Measurements from ENCODE around the gene TBX1.

Gene TBX1

GRCh38 chr22:19737846-19738663 is 22.5 kb upstream of the TBX1 start:
- Histone ChIP-seq H3K4me1 (ENCODE audit: control insufficient read depth in 1 of 2, insufficient read depth in 1 of 2, low read depth in 1 of 2, low read length in 1 of 2) (no peaks in the 10 kb centered on the region), H3K4me3 (ENCODE audit: low read depth in 1 of 2, low read length in 1 of 2) (no peak overlapping the region), H3K27ac (no peak overlapping the region), H3K36me3 (no peaks in the 10 kb centered on the region), H3K9me3 (no peaks in the 10 kb centered on the region), H3K27me3 (peaks cover 15% of the 10 kb centered on the region)
- TF ChIP-seq, protein P1, sequence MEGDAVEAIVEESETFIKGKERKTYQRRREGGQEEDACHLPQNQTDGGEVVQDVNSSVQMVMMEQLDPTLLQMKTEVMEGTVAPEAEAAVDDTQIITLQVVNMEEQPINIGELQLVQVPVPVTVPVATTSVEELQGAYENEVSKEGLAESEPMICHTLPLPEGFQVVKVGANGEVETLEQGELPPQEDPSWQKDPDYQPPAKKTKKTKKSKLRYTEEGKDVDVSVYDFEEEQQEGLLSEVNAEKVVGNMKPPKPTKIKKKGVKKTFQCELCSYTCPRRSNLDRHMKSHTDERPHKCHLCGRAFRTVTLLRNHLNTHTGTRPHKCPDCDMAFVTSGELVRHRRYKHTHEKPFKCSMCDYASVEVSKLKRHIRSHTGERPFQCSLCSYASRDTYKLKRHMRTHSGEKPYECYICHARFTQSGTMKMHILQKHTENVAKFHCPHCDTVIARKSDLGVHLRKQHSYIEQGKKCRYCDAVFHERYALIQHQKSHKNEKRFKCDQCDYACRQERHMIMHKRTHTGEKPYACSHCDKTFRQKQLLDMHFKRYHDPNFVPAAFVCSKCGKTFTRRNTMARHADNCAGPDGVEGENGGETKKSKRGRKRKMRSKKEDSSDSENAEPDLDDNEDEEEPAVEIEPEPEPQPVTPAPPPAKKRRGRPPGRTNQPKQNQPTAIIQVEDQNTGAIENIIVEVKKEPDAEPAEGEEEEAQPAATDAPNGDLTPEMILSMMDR (IDR thresholded peaks at IDR 0.05): no peak

- TF ChIP-seq, protein P1 (IDR thresholded peaks at IDR 0.05): no peak
Measured at GRCh38 chr22:19738664-19739447, 21.7 kb upstream of the TBX1 start.

DNA sequence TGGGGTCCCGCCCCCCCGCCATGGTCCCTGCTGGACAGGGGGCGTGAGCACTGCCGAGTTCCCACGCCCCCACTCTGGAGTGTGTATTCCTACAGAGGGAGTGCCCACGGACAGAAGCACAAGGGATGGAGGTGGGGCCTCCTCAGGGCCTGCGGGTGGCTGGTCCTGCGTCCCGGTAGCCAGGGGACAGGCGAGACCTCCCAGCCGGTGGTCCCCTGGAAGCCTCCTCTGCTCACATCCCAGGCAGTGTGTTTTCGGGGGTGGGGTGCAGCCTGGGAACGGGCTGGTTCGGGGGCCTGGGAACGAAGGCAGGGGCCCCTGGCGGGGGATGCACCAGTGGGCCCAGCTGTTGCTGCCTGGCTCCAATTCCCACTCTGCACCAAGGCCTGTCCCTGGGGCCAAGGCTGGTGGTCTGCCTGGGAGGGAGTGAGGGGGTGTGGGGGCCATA is 21.1 kb upstream of the TBX1 start:
- Histone ChIP-seq H3K27ac (no peak overlapping the region), H3K9me3 (no peaks in the 10 kb centered on the region), H3K27me3 (peaks cover 1% of the 10 kb centered on the region), H3K4me1 (ENCODE audit: control insufficient read depth in 1 of 2, insufficient read depth in 1 of 2, low read depth in 1 of 2, low read length in 1 of 2) (no peaks in the 10 kb centered on the region), H3K36me3 (no peaks in the 10 kb centered on the region), H3K4me3 (ENCODE audit: low read depth in 1 of 2, low read length in 1 of 2) (no peak overlapping the region)
- TF ChIP-seq, protein P1 (IDR thresholded peaks at IDR 0.05): no peak

More at GRCh38 chr22:19738664-19739447, 21.7 kb upstream of the TBX1 start:
- Histone ChIP-seq H3K27ac (no peak overlapping the region), H3K4me3 (ENCODE audit: low read depth in 1 of 2, low read length in 1 of 2) (no peak overlapping the region), H3K36me3 (no peaks in the 10 kb centered on the region), H3K4me1 (ENCODE audit: control insufficient read depth in 1 of 2, insufficient read depth in 1 of 2, low read depth in 1 of 2, low read length in 1 of 2) (no peaks in the 10 kb centered on the region), H3K9me3 (no peaks in the 10 kb centered on the region), H3K27me3 (peaks cover 7% of the 10 kb centered on the region)

DNA sequence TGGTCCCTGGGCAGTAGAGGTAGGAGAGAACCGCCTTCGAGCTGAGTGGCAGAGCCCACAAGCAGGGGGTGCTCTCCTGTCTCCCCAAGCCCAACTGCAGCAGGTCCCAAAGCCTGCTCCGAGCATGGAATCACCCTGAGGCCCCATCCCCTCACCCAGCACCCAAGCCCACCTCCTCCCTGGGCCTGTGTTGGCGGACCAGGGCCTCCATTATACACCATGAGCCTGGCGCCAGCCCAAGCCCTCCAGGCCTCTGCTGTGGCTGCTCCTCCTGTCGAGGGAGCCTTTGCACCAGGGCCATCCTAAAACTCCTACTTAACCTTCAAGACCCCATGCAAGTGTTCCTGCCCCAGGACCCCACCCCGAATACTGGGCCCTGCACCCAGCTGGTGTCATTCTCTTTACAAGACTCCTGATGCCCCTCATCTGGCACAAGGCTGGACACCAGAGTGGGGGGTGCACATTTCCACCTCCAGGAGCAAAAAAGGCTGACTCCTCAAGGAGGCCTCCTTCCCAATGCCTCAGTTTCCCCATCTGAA is 20.6 kb upstream of the TBX1 start:
- no peak overlapping the region for H3K27ac ChIP-seq
- no peak overlapping the region for H3K4me3 ChIP-seq (ENCODE audit: low read depth in 1 of 2, low read length in 1 of 2)
- no peaks in the 10 kb centered on the region for H3K36me3 ChIP-seq
- TF ChIP-seq, protein P1 (IDR thresholded peaks at IDR 0.05): no peak
- no peaks in the 10 kb centered on the region for H3K4me1 ChIP-seq (ENCODE audit: control insufficient read depth in 1 of 2, insufficient read depth in 1 of 2, low read depth in 1 of 2, low read length in 1 of 2)
- no peaks in the 10 kb centered on the region for H3K9me3 ChIP-seq
- H3K27me3 ChIP-seq: no peaks in the 10 kb centered on the region

DNA sequence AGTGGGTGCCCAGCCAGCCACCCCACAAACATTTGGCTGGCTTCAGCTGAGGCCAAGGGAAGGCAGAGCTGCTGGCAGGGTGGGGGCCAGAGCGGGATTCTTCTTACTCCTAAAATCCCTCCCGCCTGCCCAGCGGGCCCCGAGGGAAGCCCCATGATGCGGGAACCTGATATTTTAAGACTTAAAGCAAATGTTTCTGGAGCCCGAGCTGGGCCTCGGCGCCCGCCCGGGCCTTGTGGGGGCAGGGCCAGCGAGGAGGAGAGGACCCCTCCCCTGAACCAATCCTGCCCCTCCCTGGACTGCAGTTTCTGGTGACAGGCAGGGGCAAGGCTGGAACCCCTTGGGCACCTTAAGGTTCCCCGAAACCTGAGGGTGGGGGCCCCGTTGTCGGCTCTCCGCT is 20.0 kb upstream of the TBX1 start:
- Histone ChIP-seq H3K27me3 (no peaks in the 10 kb centered on the region), H3K27ac (no peak overlapping the region), H3K9me3 (no peaks in the 10 kb centered on the region), H3K36me3 (no peaks in the 10 kb centered on the region), H3K4me1 (ENCODE audit: control insufficient read depth in 1 of 2, insufficient read depth in 1 of 2, low read depth in 1 of 2, low read length in 1 of 2) (no peaks in the 10 kb centered on the region), H3K4me3 (ENCODE audit: low read depth in 1 of 2, low read length in 1 of 2) (no peak overlapping the region)
- TF ChIP-seq, protein P1 (IDR thresholded peaks at IDR 0.05): no peak
